Suprapubic skin (tissue), 4 donors: Measurements from ENCODE around the gene GRK4.

ENCODE experiments used
- CTCF ChIP-seq, 2 donors: fragments of 200-600 bp in 1 of 2; fragments of 450-650 bp in 1 of 2; sonication (generic) in 1 of 2; IDR thresholded peaks; one replicate each; pipeline ENCODE4 v1.5.1; 2016 to 2019; ENCODE audit warnings: antibody characterized with exemption in 2 of 2, mild to moderate bottlenecking in 1 of 2, moderate library complexity in 1 of 2
- POLR2A ChIP-seq, 2 donors: fragments of 450-650 bp; IDR thresholded peaks; one replicate each; pipeline ENCODE4 v1.6.1; 2017; ENCODE audit warnings: antibody characterized with exemption in 2 of 2, mild to moderate bottlenecking in 2 of 2, moderate library complexity in 2 of 2
- POLR2AphosphoS5 ChIP-seq, 3 donors: sonication (generic); formaldehyde crosslinking; IDR thresholded peaks; one replicate each; pipeline ENCODE4 v1.6.1; 2017; ENCODE audit warnings: antibody characterized with exemption in 3 of 3

GRCh38 chr4:3065551-3065950 is 102.2 kb downstream of the GRK4 start:
- TF ChIP-seq CTCF (IDR thresholded peaks at IDR 0.05) (no peak), POLR2AphosphoS5 (IDR thresholded peaks at IDR 0.05) (no peak), POLR2A (IDR thresholded peaks at IDR 0.05) (no peak)
